Ishikawa (cell line): ENCODE measurements around the gene UBE3B.

Experiments used
- CEBPB ChIP-seq: IDR thresholded peaks from 2 replicates; pipeline ENCODE4 v1.6.1; 2012
- RAD21 ChIP-seq: IDR thresholded peaks from 2 replicates; pipeline ENCODE4 v1.6.1; 2012; ENCODE audit warnings: low read depth
- TAF1 ChIP-seq: IDR thresholded peaks from 2 replicates; pipeline ENCODE4 v1.6.1; 2012; ENCODE audit warnings: low read depth, mild to moderate bottlenecking
- ZBTB7A ChIP-seq: IDR thresholded peaks from 2 replicates; pipeline ENCODE4 v1.6.1; 2012; ENCODE audit warnings: low read depth
- TF ChIP-seq, protein P1 (sequence below): IDR thresholded peaks from 2 replicates; pipeline ENCODE4 v1.6.1; 2012

DNA sequence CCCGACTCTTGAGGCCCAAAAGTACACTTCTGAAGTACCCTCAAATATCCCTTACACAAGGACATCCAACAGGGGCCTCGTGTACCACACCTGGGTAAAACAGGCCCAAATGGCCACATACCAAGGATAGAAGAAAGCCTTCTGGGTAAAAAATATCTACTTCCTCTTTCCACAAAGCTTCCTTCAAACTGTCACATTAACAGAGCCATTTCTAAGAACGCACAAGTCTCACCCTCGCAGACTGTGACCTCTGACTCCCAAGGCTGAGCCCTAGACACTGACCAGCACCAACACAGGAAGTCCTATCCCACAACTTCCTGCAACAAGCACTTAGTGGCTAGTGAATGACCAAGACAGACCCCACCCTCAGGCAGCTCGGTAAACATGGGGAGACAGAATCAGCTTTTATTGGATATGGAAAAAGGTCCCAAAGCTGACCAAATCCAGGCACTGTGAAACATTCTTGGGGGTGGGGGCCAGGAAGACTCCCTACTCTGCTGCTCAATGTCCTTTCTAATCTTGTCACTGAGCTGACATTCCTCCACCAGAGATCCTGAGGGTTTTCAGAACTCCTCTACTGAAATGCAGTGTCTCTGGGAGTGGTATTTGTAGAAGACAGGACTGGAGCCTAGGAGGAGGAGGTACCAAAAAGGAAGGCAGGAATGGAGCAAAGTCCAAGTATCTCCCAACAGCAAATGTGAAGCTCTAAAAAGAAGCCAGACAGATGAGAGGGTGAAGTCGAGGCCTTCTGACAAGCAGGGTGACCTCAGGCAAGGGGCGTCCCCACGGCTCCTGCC lies 16.2 kb upstream of the UBE3B start:
- TF ChIP-seq RAD21 (no peak), ZBTB7A (no peak), CEBPB (no peak), TAF1 (no peak)
- TF ChIP-seq, protein P1, sequence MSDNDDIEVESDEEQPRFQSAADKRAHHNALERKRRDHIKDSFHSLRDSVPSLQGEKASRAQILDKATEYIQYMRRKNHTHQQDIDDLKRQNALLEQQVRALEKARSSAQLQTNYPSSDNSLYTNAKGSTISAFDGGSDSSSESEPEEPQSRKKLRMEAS = no peak
